GM18499 (cell line): ENCODE data around the gene HHLA2.

Experiments
- ATAC-seq: cut with Tn5 transposase; IDR thresholded peaks from one replicate; pipeline ENCODE4 v1.9.1; 2021; ENCODE audit warnings: moderate number of reproducible peaks; ENCODE audit not compliant: insufficient read depth, unreplicated experiment

Gene HHLA2

GRCh38 chr3:108412121-108412750, 115.9 kb downstream of the HHLA2 start:
- ATAC-seq: no peak

DNA sequence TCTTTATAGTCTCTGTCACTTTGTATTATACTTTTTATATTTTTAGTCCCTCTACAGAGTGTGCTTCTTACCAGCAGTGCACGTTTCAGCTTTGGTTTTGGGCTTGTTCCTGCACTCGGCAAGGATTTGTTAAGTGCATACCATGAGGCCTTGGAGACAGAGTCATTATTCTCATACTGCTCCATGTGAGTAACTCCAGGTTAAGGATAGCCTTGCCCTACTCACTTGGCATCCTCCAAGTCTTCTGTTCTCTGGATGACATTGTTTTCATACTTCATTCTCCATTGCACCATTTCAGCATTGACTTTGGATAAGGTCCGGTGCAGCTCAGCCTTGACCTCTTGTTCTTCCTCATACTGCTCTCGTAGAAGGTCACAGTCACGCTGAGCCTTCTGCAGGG, 117.7 kb downstream of the HHLA2 start:
- no peak for ATAC-seq

DNA sequence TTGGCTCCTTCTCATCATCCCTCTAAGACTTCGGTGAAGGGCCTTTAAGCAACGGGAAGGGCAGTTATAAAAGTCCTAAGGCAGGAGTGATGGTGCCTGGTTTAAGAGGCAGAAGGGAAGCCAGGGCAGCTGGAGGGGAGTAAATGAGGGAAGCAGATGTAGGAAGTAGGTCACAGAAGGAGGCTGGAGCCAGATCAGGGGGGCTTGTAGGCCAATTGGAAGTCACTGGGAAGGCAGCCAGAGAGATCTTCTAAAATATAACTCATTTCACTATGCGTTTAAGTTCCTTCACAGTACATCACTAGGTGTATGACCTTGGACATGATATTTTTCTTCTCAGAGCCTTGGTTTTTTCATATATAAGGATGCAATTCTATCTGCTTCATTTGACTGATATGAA, 119.3 kb downstream of the HHLA2 start:
- no peak for ATAC-seq

DNA sequence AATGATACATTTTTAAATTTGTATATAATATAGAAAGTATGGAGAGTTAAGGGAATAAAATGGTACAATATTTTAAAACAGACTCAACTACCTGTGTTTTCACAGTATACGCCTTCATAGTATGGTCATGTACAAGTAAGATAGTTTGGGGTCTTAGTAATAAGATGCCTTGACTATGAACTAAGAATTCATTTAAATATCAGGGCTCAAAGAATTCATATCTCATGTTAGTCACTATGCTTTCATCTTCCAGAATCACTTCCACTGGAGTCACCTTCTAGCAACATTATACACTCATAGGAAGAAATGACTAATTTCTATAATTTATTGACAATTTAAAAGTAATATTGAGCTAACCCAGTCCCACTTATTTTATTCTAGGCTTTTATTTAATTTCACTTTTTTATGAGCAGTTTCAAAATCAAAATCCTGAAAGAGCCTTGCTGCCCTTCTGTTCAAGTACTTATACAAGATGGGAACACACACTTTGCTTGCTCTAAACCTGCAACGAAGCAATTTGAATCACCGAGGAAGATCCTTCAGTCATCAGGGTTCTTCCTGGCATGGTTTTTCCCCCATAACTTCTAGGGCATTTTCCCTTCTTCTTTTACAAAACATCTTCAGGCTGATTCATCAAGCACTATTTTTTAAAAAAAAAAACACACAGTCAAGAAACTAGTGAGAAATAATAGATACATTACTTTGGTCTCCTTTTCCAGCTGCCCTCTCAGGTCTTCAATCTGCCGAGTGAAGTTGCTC, 119.9 kb downstream of the HHLA2 start:
- no peak for ATAC-seq

GRCh38 chr3:108420926-108421325, 124.6 kb downstream of the HHLA2 start:
- no peak for ATAC-seq
